Mesenchymal stem cell (in vitro differentiated cells and primary cell): Measurements from ENCODE around the gene PTPRG.
A peak's percentile ranks its signal among the peaks of the same experiment; 100 is the strongest.

Experiments
- DNase-seq: peaks from one replicate; pipeline ENCODE4 v3.0.0-alpha.2; 2013
- H2AFZ ChIP-seq: one replicate; pipeline ENCODE4 v1.6.1; 2013; ENCODE audit warnings: low read depth, mild to moderate bottlenecking, control low read depth, inconsistent platforms, low read length, moderate library complexity
- H2AK5ac ChIP-seq: 2 replicates; pipeline ENCODE4 v1.6.1; 2013; ENCODE audit warnings: low read length, moderate library complexity, mild to moderate bottlenecking, inconsistent platforms; ENCODE audit not compliant: severe bottlenecking
- H2BK120ac ChIP-seq: one replicate; pipeline ENCODE4 v1.6.1; 2013; ENCODE audit warnings: low read depth, mild to moderate bottlenecking, inconsistent platforms, low read length, moderate library complexity
- H2BK12ac ChIP-seq, 2 experiments: one replicate each; pipeline ENCODE4 v1.6.1; 2013; ENCODE audit warnings: inconsistent platforms in 2 of 2, low read length in 2 of 2, mild to moderate bottlenecking in 2 of 2, moderate library complexity in 2 of 2, control low read depth in 1 of 2
- H2BK15ac ChIP-seq: one replicate; pipeline ENCODE4 v1.6.1; 2013; ENCODE audit warnings: mild to moderate bottlenecking, low read depth, inconsistent platforms; ENCODE audit not compliant: poor library complexity, severe bottlenecking
- H2BK5ac ChIP-seq: 2 replicates; pipeline ENCODE4 v1.6.1; 2013; ENCODE audit warnings: low read depth, mild to moderate bottlenecking, low read length, control low read depth, inconsistent platforms; ENCODE audit not compliant: poor library complexity, severe bottlenecking
- H3K14ac ChIP-seq, 2 experiments: one replicate each; pipeline ENCODE4 v1.6.1; 2013; ENCODE audit warnings: inconsistent platforms in 2 of 2, low read length in 2 of 2, control low read depth in 1 of 2, mild to moderate bottlenecking in 1 of 2, moderate library complexity in 1 of 2
- H3K18ac ChIP-seq, 2 experiments: one replicate each; pipeline ENCODE4 v1.6.1; 2013; ENCODE audit warnings: inconsistent platforms in 2 of 2, low read length in 2 of 2, control low read depth in 1 of 2, low read depth in 1 of 2, mild to moderate bottlenecking in 1 of 2
- H3K23ac ChIP-seq, 2 experiments: one replicate each; pipeline ENCODE4 v1.6.1; 2013; ENCODE audit warnings: inconsistent platforms in 2 of 2, low read length in 2 of 2, mild to moderate bottlenecking in 2 of 2, moderate library complexity in 2 of 2, control low read depth in 1 of 2
- H3K27ac ChIP-seq: 2 replicates; pipeline ENCODE4 v1.5.1; 2013; ENCODE audit warnings: mild to moderate bottlenecking, moderate library complexity, low read length, control low read depth, inconsistent platforms; ENCODE audit not compliant: poor library complexity, severe bottlenecking
- H3K27me3 ChIP-seq, 2 experiments: 2 replicates each; pipeline versions ENCODE4 v1.6.1 to v1.7.0; 2013; ENCODE audit warnings: low read length in 2 of 2, mild to moderate bottlenecking in 2 of 2, moderate library complexity in 2 of 2, control low read depth in 1 of 2, inconsistent platforms in 1 of 2; ENCODE audit not compliant: control insufficient read depth in 1 of 2, insufficient read depth in 1 of 2
- H3K36me3 ChIP-seq, 2 experiments: 2 replicates each; pipeline versions ENCODE4 v1.6.1 to v1.7.0; 2013; ENCODE audit warnings: low read length in 2 of 2, control low read depth in 1 of 2, inconsistent platforms in 1 of 2, low read depth in 1 of 2, mild to moderate bottlenecking in 1 of 2; ENCODE audit not compliant: insufficient read depth in 2 of 2, control insufficient read depth in 1 of 2
- H3K4ac ChIP-seq, 2 experiments: one replicate each; pipeline ENCODE4 v1.6.1; 2013; ENCODE audit warnings: inconsistent platforms in 2 of 2, low read length in 2 of 2, mild to moderate bottlenecking in 2 of 2, moderate library complexity in 2 of 2, control low read depth in 1 of 2, low read depth in 1 of 2
- H3K4me1 ChIP-seq: 2 replicates; pipeline ENCODE4 v1.6.1; 2013; ENCODE audit warnings: low read depth, low read length, control low read depth; ENCODE audit not compliant: control insufficient read depth, insufficient read depth
- H3K4me2 ChIP-seq: 2 replicates; pipeline ENCODE4 v1.6.1; 2013; ENCODE audit warnings: low read length, mild to moderate bottlenecking, inconsistent platforms; ENCODE audit not compliant: poor library complexity, severe bottlenecking
- H3K4me3 ChIP-seq, 2 experiments: 2 replicates each; pipeline versions ENCODE4 v1.5.1 to v1.7.0; 2013; ENCODE audit warnings: low read length in 2 of 2, mild to moderate bottlenecking in 2 of 2, control low read depth in 1 of 2, low read depth in 1 of 2; ENCODE audit not compliant: insufficient read depth in 1 of 2
- H3K79me1 ChIP-seq: replicated peaks from 2 replicates; pipeline ENCODE4 v1.6.1; 2013; ENCODE audit warnings: mild to moderate bottlenecking, control low read depth, low read length, inconsistent platforms; ENCODE audit not compliant: poor library complexity, severe bottlenecking
- H3K9ac ChIP-seq: 2 replicates; pipeline ENCODE4 v1.7.0; 2013; ENCODE audit warnings: mild to moderate bottlenecking, low read length, moderate library complexity
- H3K9me3 ChIP-seq: 2 replicates; pipeline ENCODE4 v1.7.0; 2013; ENCODE audit warnings: mild to moderate bottlenecking, low read length; ENCODE audit not compliant: control insufficient read depth
- H4K8ac ChIP-seq: one replicate; pipeline ENCODE4 v1.6.1; 2013; ENCODE audit warnings: inconsistent platforms, mild to moderate bottlenecking, low read length, moderate library complexity
- H4K91ac ChIP-seq: one replicate; pipeline ENCODE4 v1.6.1; 2013; ENCODE audit warnings: mild to moderate bottlenecking, low read length, inconsistent platforms
- WGBS: methylation state at CpG from one replicate; pipeline ENCODE4 v1.1.7; 2013; ENCODE audit warnings: mixed read lengths; 5-methylcytosine and 5-hydroxymethylcytosine counted together

PTPRG gene

DNA sequence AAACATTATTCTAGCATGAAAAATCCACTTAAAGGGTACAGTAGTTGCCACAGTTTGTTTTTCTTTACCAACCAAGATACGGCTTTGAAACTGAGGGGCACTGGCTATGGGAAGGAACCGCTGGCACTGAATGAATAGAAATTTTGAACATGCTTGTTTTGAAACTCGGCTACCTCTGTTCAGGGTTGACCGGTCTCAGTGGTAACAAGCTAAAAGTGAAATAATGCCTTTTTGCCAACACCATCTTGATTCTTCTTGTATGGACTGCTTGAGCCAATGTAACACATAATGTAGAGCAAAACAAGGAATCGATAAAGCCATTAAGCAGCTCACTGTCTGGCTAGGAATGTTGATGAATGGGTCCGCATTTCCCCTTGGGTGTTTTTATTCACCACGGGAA lies 36.5 kb downstream of the PTPRG start:
- Histone ChIP-seq H4K91ac (no peak overlapping the region), H3K4me2 (no peak overlapping the region), H2BK120ac (no peak overlapping the region), H2BK5ac (no peak overlapping the region), H3K4me3 (no peak overlapping the region), H3K9me3 (no peaks in the 10 kb centered on the region), H3K23ac (no peak overlapping the region), H3K27me3 (no peaks in the 10 kb centered on the region), H3K14ac (no peak overlapping the region), H2AK5ac (no peak overlapping the region), H4K8ac (no peak overlapping the region), H3K9ac (no peak overlapping the region), H3K27ac (no peak overlapping the region), H3K4ac (no peak overlapping the region), H3K79me1 (peaks cover 52% of the 10 kb centered on the region), H2AFZ (no peak overlapping the region), H3K18ac (no peak overlapping the region), H3K4me1 (peaks cover 1% of the 10 kb centered on the region), H3K36me3 (no peaks in the 10 kb centered on the region), H2BK15ac (no peak overlapping the region), H2BK12ac (no peak overlapping the region)
- DNase-seq, result no peak
- 93% methylated on average over 7 of the region's 7 CpGs for WGBS

DNA sequence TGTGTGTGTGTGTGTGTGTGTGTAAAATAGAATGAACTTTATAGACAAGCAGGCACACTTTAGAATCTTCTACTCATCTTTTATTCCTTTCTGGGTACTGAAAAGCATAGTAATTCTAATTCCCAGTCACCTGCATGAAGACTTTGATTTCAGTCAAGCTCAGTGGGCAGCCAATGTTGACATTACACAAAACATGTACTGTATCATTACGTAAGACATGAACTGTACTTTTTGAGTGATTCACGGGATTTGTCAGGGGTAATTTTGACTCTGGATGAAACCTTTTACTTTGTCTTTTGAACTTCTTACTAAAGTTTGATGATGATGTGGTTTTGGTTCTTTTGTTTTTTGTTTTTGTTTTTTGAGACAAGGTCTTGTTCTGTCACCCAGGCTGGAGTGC lies 38.8 kb downstream of the PTPRG start:
- Histone ChIP-seq H3K4me3 (no peak overlapping the region), H3K79me1 (peaks cover 60% of the 10 kb centered on the region), H3K23ac (no peak overlapping the region), H2BK120ac (no peak overlapping the region), H3K4me2 (no peak overlapping the region), H4K91ac (no peak overlapping the region), H3K14ac (no peak overlapping the region), H2BK5ac (no peak overlapping the region), H3K9me3 (no peaks in the 10 kb centered on the region), H2BK12ac (no peak overlapping the region), H2BK15ac (no peak overlapping the region), H4K8ac (no peak overlapping the region), H2AK5ac (no peak overlapping the region), H3K9ac (no peak overlapping the region), H3K27me3 (no peaks in the 10 kb centered on the region), H2AFZ (no peak overlapping the region), H3K4me1 (peaks cover 1% of the 10 kb centered on the region), H3K27ac (no peak overlapping the region), H3K36me3 (no peaks in the 10 kb centered on the region), H3K18ac (no peak overlapping the region), H3K4ac (no peak overlapping the region)
- 100% methylated on average over 2 of the region's 2 CpGs for WGBS
- no peak for DNase-seq

GRCh38 chr3:61601831-61602230 lies 40.5 kb downstream of the PTPRG start:
- Histone ChIP-seq H4K91ac (no peak overlapping the region), H2BK12ac (no peak overlapping the region), H3K4me3 (no peak overlapping the region), H3K9ac (no peak overlapping the region), H3K4me1 (peaks cover 3% of the 10 kb centered on the region), H3K27ac (no peak overlapping the region), H2BK15ac (no peak overlapping the region), H4K8ac (no peak overlapping the region), H3K23ac (no peak overlapping the region), H3K18ac (no peak overlapping the region), H3K27me3 (no peaks in the 10 kb centered on the region), H3K4ac (no peak overlapping the region), H3K9me3 (no peaks in the 10 kb centered on the region), H2AFZ (no peak overlapping the region), H3K36me3 (peaks cover 8 to 14% of the 10 kb centered on the region in 2 experiments), H3K14ac (no peak overlapping the region), H3K4me2 (no peak overlapping the region), H2BK120ac (no peak overlapping the region), H2BK5ac (no peak overlapping the region), H3K79me1 (peaks cover 65% of the 10 kb centered on the region), H2AK5ac (no peak overlapping the region)
- peak; percentile 38 for DNase-seq
- 53% methylated on average over 4 of the region's 4 CpGs for WGBS

GRCh38 chr3:61602466-61602865 lies 41.1 kb downstream of the PTPRG start:
- Histone ChIP-seq H3K23ac (no peak overlapping the region), H4K8ac (no peak overlapping the region), H2BK12ac (no peak overlapping the region), H3K4me2 (no peak overlapping the region), H3K4ac (no peak overlapping the region), H2BK120ac (no peak overlapping the region), H3K27me3 (no peaks in the 10 kb centered on the region), H2BK5ac (no peak overlapping the region), H3K14ac (no peak overlapping the region), H3K27ac (no peak overlapping the region), H3K9me3 (no peaks in the 10 kb centered on the region), H3K9ac (no peak overlapping the region), H4K91ac (no peak overlapping the region), H2AK5ac (no peak overlapping the region), H3K36me3 (peaks cover 8 to 17% of the 10 kb centered on the region in 2 experiments), H2AFZ (no peak overlapping the region), H2BK15ac (no peak overlapping the region), H3K79me1 (peaks cover 63% of the 10 kb centered on the region), H3K4me3 (no peak overlapping the region), H3K4me1 (peaks cover 3% of the 10 kb centered on the region), H3K18ac (no peak overlapping the region)
- no peak for DNase-seq
- 25% methylated on average over 2 of the region's 3 CpGs for WGBS
